Neuronal stem cell (in vitro differentiated cells): ENCODE data around the gene KLHL1.

Source experiments
- DNase-seq: peaks from one replicate; pipeline ENCODE4 v3.0.0-alpha.2; 2013; ENCODE audit warnings: low spot score
- H2AFZ ChIP-seq: one replicate; pipeline ENCODE4 v1.6.1; 2013; ENCODE audit warnings: mild to moderate bottlenecking, low read length, inconsistent platforms
- H2AK5ac ChIP-seq: 2 replicates; pipeline ENCODE4 v1.6.1; 2013; ENCODE audit warnings: low read depth, mild to moderate bottlenecking, inconsistent platforms, low read length, moderate library complexity, mixed read lengths
- H2BK120ac ChIP-seq: 2 replicates; pipeline ENCODE4 v1.6.1; 2013; ENCODE audit warnings: low read depth, mild to moderate bottlenecking, inconsistent platforms, low read length, moderate library complexity, mixed read lengths
- H2BK12ac ChIP-seq: one replicate; pipeline ENCODE4 v1.6.1; 2013; ENCODE audit warnings: low read length, inconsistent platforms
- H2BK15ac ChIP-seq: 2 replicates; pipeline ENCODE4 v1.6.1; 2013; ENCODE audit warnings: mild to moderate bottlenecking, low read length, inconsistent platforms, mixed read lengths
- H2BK5ac ChIP-seq: one replicate; pipeline ENCODE4 v1.6.1; 2013; ENCODE audit warnings: inconsistent platforms, mild to moderate bottlenecking, low read length, moderate library complexity
- H3K14ac ChIP-seq: one replicate; pipeline ENCODE4 v1.6.1; 2013; ENCODE audit warnings: low read length, inconsistent platforms
- H3K18ac ChIP-seq: 2 replicates; pipeline ENCODE4 v1.6.1; 2013; ENCODE audit warnings: low read length, inconsistent platforms
- H3K23ac ChIP-seq: 2 replicates; pipeline ENCODE4 v1.6.1; 2013; ENCODE audit warnings: low read depth, mild to moderate bottlenecking, mixed read lengths, low read length, inconsistent platforms; ENCODE audit not compliant: poor library complexity
- H3K27ac ChIP-seq: replicated peaks from 3 replicates; pipeline ENCODE4 v1.5.1; 2013; ENCODE audit warnings: low read length, inconsistent platforms
- H3K27me3 ChIP-seq, 3 experiments: 2 replicates each; pipeline ENCODE4 v1.6.1; 2013; ENCODE audit warnings: low read length in 3 of 3, mild to moderate bottlenecking in 2 of 3, inconsistent platforms in 1 of 3, low read depth in 1 of 3, mixed read lengths in 1 of 3, moderate library complexity in 1 of 3; ENCODE audit not compliant: control insufficient read depth in 3 of 3, insufficient read depth in 3 of 3
- H3K36me3 ChIP-seq, 2 donors: replicated peaks in 1 of 2; 2 replicates each; pipeline ENCODE4 v1.6.1; 2013; ENCODE audit warnings: low read length in 2 of 2; ENCODE audit not compliant: control insufficient read depth in 2 of 2, insufficient read depth in 2 of 2
- H3K4ac ChIP-seq: 2 replicates; pipeline ENCODE4 v1.6.1; 2013; ENCODE audit warnings: inconsistent platforms, mild to moderate bottlenecking, low read length, moderate library complexity
- H3K4me1 ChIP-seq, 2 donors: 1 replicate in 1 of 2; 2 replicates in 1 of 2; pipeline ENCODE4 v1.6.1; 2013; ENCODE audit warnings: low read length in 2 of 2, low read depth in 1 of 2; ENCODE audit not compliant: control insufficient read depth in 2 of 2, insufficient read depth in 1 of 2
- H3K4me2 ChIP-seq: one replicate; pipeline ENCODE4 v1.6.1; 2013; ENCODE audit warnings: mild to moderate bottlenecking, low read length, inconsistent platforms; ENCODE audit not compliant: insufficient read depth, poor library complexity, severe bottlenecking
- H3K4me3 ChIP-seq, 2 donors: 2 replicates each; pipeline ENCODE4 v1.5.1; 2013; ENCODE audit warnings: low read length in 2 of 2, mild to moderate bottlenecking in 2 of 2, inconsistent platforms in 1 of 2, moderate library complexity in 1 of 2
- H3K79me1 ChIP-seq: one replicate; pipeline ENCODE4 v1.6.1; 2013; ENCODE audit warnings: low read depth, mild to moderate bottlenecking, inconsistent platforms, low read length, moderate library complexity
- H3K9ac ChIP-seq: one replicate; pipeline ENCODE4 v1.6.1; 2013; ENCODE audit warnings: mild to moderate bottlenecking, low read depth, low read length, inconsistent platforms; ENCODE audit not compliant: poor library complexity
- H3K9me3 ChIP-seq, 2 donors: replicated peaks in 1 of 2; 2 replicates each; pipeline versions ENCODE3 to v1.6.1; 2013; ENCODE audit warnings: low read length in 2 of 2, mild to moderate bottlenecking in 2 of 2, inconsistent platforms in 1 of 2, low read depth in 1 of 2, mixed read lengths in 1 of 2, moderate library complexity in 1 of 2; ENCODE audit not compliant: control insufficient read depth in 2 of 2, insufficient read depth in 1 of 2
- H4K8ac ChIP-seq: one replicate; pipeline ENCODE4 v1.6.1; 2013; ENCODE audit warnings: low read depth, mild to moderate bottlenecking, inconsistent platforms, low read length, moderate library complexity
- H4K91ac ChIP-seq: one replicate; pipeline ENCODE4 v1.6.1; 2013; ENCODE audit warnings: low read length, low read depth, mild to moderate bottlenecking, inconsistent platforms; ENCODE audit not compliant: poor library complexity
- WGBS, 2 donors: extraction: QIAGEN DNeasy Blood & Tissue Kit; methylation state at CpG; one replicate each; pipeline ENCODE4 v1.1.7; 2013; ENCODE audit warnings: missing lambda C conversion rate in 2 of 2, mixed read lengths in 1 of 2; ENCODE audit not compliant: insufficient read length in 2 of 2, insufficient replicate concordance in 1 of 2; ENCODE audit errors: extremely low coverage in 2 of 2; 5-methylcytosine and 5-hydroxymethylcytosine counted together

KLHL1 gene

DNA sequence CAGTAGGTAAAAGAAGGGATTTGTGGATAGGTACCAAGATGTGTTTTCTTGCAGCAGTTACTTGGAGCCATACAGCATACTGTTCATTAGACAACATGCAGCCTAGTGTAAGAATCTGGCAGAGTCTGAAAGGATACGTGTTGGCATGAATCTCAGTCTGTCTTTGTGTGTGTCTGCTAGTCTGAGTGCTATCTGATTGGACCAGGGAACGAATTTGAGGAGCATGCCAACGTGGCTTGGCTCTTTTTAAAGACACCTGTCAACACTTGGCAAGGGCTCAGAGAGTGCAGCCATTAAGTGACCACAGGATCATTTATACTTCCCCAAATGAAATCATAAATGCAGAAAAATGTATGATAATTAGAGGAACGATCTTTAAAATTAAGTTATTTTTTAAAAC lies 28.2 kb downstream of the KLHL1 start:
- no peak overlapping the region for H2BK12ac ChIP-seq
- H2AK5ac ChIP-seq: no peak overlapping the region
- H2BK120ac ChIP-seq: no peak overlapping the region
- H3K4me3 ChIP-seq: no peak overlapping the region
- H4K91ac ChIP-seq: no peak overlapping the region
- H2AFZ ChIP-seq: no peak overlapping the region
- no peaks in the 10 kb centered on the region for H3K4me1 ChIP-seq
- no peak overlapping the region for H3K4ac ChIP-seq
- no peak overlapping the region for H3K9ac ChIP-seq
- no peak overlapping the region for H3K18ac ChIP-seq
- H4K8ac ChIP-seq: no peak overlapping the region
- H2BK15ac ChIP-seq: no peak overlapping the region
- no CpG with 5 or more reads among the region's 4 CpGs for WGBS, 2 donors
- H2BK5ac ChIP-seq: no peak overlapping the region
- H3K9me3 ChIP-seq: no peaks in the 10 kb centered on the region
- H3K23ac ChIP-seq: no peak overlapping the region
- no peaks in the 10 kb centered on the region for H3K27me3 ChIP-seq
- no peak for DNase-seq
- H3K4me2 ChIP-seq: no peak overlapping the region
- H3K79me1 ChIP-seq: no peaks in the 10 kb centered on the region
- H3K27ac ChIP-seq: no peak overlapping the region
- no peaks in the 10 kb centered on the region for H3K36me3 ChIP-seq
- no peak overlapping the region for H3K14ac ChIP-seq

DNA sequence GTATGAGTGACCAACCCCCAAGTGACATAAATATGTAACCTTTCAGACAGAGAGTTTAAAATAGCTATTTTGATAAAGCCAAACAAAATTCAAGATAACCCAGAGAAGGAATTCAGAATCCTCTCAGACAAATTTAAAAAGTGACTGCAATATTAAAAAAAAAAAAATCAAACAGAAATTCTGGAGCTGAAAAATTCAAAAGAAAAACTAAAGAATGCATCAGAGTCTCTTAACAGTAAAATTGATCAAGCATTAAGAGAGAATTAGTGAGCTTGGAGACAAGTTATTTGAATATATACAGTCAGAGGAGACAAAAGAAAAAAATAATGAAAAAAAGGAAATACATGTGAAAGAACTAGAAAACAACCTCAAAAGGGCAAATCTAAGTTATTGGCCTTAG lies 53.7 kb downstream of the KLHL1 start:
- H3K4me1 ChIP-seq: no peaks in the 10 kb centered on the region
- H3K36me3 ChIP-seq: no peaks in the 10 kb centered on the region
- H2BK12ac ChIP-seq: no peak overlapping the region
- H3K4me3 ChIP-seq: no peak overlapping the region
- no peak overlapping the region for H3K23ac ChIP-seq
- no peak overlapping the region for H4K8ac ChIP-seq
- no peak overlapping the region for H2BK5ac ChIP-seq
- H3K4me2 ChIP-seq: no peak overlapping the region
- no peak overlapping the region for H3K18ac ChIP-seq
- no peak overlapping the region for H4K91ac ChIP-seq
- H3K27ac ChIP-seq: no peak overlapping the region
- H2AFZ ChIP-seq: no peak overlapping the region
- H3K9ac ChIP-seq: no peak overlapping the region
- H2AK5ac ChIP-seq: no peak overlapping the region
- H3K9me3 ChIP-seq: no peaks in the 10 kb centered on the region
- no peak overlapping the region for H2BK15ac ChIP-seq
- H3K14ac ChIP-seq: no peak overlapping the region
- H2BK120ac ChIP-seq: no peak overlapping the region
- no peak overlapping the region for H3K4ac ChIP-seq
- DNase-seq: no peak
- H3K27me3 ChIP-seq: no peaks in the 10 kb centered on the region
- H3K79me1 ChIP-seq: no peaks in the 10 kb centered on the region

DNA sequence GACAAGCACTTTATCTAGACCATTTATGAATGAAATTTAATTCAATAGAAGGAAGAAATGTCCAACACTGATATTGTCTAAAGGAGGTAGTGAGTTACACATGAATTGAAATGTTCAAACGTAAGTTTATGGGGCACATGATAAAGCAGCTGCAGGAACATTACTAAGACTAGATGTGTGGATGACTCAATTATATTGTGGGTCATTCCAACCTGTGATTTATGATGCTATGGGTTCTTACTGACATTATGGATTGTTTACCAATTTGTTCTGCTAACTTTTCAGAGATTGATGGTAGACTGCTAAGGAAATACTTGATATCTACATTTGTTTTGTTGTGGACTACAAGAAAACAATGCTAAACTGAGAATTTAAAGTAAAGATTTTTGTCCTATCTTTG lies 56.7 kb downstream of the KLHL1 start:
- Histone ChIP-seq H2BK5ac (no peak overlapping the region), H3K14ac (no peak overlapping the region), H2BK120ac (no peak overlapping the region), H3K27me3 (no peaks in the 10 kb centered on the region), H3K9ac (no peak overlapping the region), H4K91ac (no peak overlapping the region), H2AFZ (no peak overlapping the region), H3K36me3 (no peaks in the 10 kb centered on the region), H3K4me3 (no peak overlapping the region), H3K9me3 (no peaks in the 10 kb centered on the region), H3K23ac (no peak overlapping the region), H4K8ac (no peak overlapping the region), H3K4me1 (no peaks in the 10 kb centered on the region), H3K4me2 (no peak overlapping the region), H2BK12ac (no peak overlapping the region), H3K18ac (no peak overlapping the region), H2AK5ac (no peak overlapping the region), H3K79me1 (no peaks in the 10 kb centered on the region), H3K27ac (no peak overlapping the region), H2BK15ac (no peak overlapping the region), H3K4ac (no peak overlapping the region)
- no CpG with 5 or more reads among the region's 1 CpG for WGBS, 2 donors
- DNase-seq: no peak

DNA sequence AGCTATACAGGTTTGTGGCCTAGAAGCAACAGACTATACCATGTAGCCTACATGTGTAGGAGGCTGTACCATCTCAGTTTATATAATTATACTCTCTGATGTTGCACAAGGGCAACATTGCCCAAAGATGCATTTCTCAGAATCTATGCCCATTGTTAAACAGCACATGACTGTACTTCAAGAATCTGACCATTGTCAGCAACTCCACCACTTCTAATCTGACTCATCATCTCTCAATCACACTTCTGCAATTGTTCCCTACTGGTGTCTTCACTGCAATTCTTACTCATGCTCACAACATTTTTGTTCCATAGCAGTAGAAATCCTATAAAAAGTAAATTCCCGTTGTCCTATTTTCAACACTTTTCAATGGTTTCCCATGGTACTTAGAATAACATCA lies 64.6 kb downstream of the KLHL1 start:
- H3K18ac ChIP-seq: no peak overlapping the region
- H3K27ac ChIP-seq: no peak overlapping the region
- no peak overlapping the region for H2BK5ac ChIP-seq
- no peaks in the 10 kb centered on the region for H3K4me1 ChIP-seq
- no peak overlapping the region for H2BK12ac ChIP-seq
- no peak overlapping the region for H3K4ac ChIP-seq
- no peak overlapping the region for H3K14ac ChIP-seq
- no peaks in the 10 kb centered on the region for H3K27me3 ChIP-seq
- no peak overlapping the region for H2AFZ ChIP-seq
- no peaks in the 10 kb centered on the region for H3K9me3 ChIP-seq
- H3K4me3 ChIP-seq: no peak overlapping the region
- no peak overlapping the region for H3K4me2 ChIP-seq
- WGBS, 2 donors: no CpG with 5 or more reads among the region's 1 CpG
- H3K23ac ChIP-seq: no peak overlapping the region
- no peaks in the 10 kb centered on the region for H3K79me1 ChIP-seq
- no peak overlapping the region for H2BK15ac ChIP-seq
- H2AK5ac ChIP-seq: no peak overlapping the region
- H4K91ac ChIP-seq: no peak overlapping the region
- no peaks in the 10 kb centered on the region for H3K36me3 ChIP-seq
- H3K9ac ChIP-seq: no peak overlapping the region
- no peak for DNase-seq
- H2BK120ac ChIP-seq: no peak overlapping the region
- H4K8ac ChIP-seq: no peak overlapping the region
